DMS 273 (cell line): ENCODE results near the gene RDH5.
A peak's percentile ranks its signal among the peaks of the same experiment; 100 is the strongest.

ENCODE experiments used
- DNase-seq: peaks from one replicate; lab custom pipeline; 2025; ENCODE audit not compliant: unreplicated experiment; lab: John Stamatoyannopoulos, UW

The RDH5 gene

GRCh38 chr12:55727643-55728185, 7.5 kb downstream of the RDH5 start:
- DNase-seq = peak; percentile 53

DNA sequence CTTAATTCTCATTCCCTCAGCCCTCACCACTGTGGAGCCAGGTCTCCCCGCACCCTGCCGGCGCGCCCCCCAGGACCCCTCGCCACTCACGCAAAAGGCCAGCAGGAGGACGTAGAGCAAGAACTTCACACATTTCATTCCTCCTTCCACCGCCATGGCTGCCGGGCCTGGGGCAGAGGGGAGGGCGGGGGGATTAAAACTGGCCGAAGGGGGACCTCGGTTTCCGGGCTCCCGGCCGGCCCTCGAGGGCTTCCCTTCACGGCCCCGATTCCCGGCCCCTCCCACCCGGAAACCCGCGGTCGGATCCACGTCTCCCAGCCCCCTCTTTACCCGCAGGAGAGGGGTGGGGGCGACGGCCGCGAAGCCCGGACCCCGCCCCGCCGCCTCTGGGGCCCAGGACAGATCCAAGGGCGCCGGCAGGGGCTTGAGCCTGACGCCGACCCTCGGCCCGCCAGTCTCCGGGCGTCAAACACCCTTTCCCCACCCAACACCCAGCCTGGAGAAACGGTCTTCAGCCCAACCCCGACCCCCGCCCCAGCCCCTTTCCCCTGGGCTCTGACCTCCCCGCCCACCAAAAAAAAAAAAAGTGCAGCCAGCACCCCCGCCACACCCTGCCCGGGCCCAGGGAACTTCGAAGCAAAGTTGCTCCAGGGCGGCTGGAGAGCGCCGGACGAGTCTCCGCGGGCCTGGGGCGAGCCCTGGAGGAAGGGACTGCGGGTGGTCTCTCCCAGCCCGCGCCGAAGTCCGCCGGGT, 8.2 kb downstream of the RDH5 start:
- peak; percentile 53 for DNase-seq

- peak; percentile 94 for DNase-seq
Observed at GRCh38 chr12:55728939-55729818, 9.0 kb downstream of the RDH5 start, which contains the start of gene CD63. TSS of gene CD63 (minus strand) at chr12:55729009. CDS start at chr12:55728341, 668 bp downstream.

- DNase-seq = peak; percentile 49
Observed at GRCh38 chr12:55729819-55730818, 9.9 kb downstream of the RDH5 start.

DNA sequence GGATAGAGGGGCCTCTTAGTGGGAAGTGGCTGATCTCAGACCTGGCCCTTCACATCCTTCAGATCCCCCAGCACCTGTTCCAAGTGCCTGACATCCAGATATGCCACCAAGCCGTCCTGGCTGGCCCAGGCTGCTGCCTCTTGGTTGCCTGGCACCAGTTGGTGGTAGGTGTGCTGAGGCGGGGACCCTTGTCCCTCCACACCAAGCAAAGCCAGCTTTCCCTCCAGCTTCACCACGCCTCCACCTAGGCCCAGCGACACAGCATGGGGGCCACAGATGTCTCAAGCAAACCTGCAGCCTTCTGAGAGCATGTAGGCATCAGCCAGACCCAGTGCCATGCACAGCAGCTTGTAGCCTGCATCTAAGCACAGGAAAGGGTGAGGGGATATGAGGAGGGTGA, 12.1 kb downstream of the RDH5 start:
- DNase-seq = no peak

GRCh38 chr12:55733021-55733555, 12.9 kb downstream of the RDH5 start:
- DNase-seq = no peak

DNA sequence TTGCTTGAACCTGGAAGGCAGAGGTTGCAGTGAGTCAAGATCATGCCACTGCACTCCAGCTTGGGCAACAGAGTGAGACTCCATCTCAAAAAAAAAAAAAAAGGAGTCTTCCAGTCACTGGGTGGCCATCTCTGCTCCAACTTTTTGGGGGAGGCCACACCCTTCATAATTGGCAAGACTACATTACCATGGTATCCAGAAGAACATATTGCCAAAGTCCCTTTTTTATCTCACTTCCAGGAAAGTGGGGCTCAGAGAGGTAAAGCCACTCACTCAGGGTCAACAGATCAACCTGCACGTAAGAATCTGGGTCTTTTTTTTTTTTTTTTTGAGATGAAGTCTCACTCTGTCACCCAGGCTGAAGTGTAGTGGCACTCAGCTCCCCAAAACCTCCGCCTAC, 13.7 kb downstream of the RDH5 start:
- no peak for DNase-seq

GRCh38 chr12:55734595-55734994, 14.4 kb downstream of the RDH5 start:
- no peak for DNase-seq

DNA sequence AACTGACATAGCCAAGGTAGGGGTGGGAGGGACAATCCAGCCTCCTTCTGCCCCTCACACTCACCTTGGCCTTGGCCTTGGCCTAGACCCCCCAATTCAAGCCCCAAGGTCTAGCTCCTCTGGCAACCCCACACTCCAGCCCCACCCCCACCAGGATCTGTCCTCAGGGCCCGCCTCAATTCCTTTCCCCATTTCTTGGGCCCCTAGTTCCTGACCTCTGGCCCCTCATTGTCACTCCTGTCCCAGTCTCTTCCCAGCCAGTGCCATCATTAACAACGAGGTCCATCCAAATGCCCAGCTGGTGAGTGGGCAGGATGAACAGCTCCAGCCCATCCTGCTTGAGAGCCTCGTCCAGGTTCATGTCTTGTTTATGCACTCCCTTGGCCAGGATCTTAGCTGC, 15.9 kb downstream of the RDH5 start:
- DNase-seq = no peak

- DNase-seq = peak; percentile 90
Observed at GRCh38 chr12:55736780-55737580, 16.8 kb downstream of the RDH5 start.

DNA sequence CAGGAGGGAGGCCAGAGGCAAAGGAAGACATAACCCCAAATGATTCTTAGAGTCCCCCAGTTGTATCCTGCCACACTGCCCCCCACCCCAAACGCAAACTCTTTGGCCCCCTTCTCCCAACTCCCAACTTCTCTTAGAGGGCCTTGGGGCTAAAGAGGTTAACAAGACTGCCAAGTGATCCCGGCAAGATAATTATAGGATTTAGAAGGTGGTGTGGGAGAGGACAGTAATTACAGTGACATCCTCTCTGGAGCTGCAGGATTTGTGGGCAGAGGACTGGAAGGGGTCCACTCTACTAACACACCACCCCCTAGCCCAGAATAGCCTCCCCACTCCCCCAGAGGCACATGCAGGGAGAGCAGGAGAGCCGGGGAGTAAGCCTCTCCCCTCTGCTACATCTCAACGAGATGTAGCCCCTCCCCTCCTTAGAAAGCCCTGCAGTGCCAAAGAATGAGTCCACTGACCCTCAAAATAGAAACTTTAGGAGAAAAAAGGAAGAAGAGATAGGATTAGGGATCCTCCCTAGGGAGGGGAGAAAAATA, 17.5 kb downstream of the RDH5 start:
- DNase-seq = peak; percentile 51

- peak; percentile 92 for DNase-seq
Observed at GRCh38 chr12:55738123-55739024, 18.2 kb downstream of the RDH5 start.

GRCh38 chr12:55739025-55739378, 18.8 kb downstream of the RDH5 start:
- no peak for DNase-seq

DNA sequence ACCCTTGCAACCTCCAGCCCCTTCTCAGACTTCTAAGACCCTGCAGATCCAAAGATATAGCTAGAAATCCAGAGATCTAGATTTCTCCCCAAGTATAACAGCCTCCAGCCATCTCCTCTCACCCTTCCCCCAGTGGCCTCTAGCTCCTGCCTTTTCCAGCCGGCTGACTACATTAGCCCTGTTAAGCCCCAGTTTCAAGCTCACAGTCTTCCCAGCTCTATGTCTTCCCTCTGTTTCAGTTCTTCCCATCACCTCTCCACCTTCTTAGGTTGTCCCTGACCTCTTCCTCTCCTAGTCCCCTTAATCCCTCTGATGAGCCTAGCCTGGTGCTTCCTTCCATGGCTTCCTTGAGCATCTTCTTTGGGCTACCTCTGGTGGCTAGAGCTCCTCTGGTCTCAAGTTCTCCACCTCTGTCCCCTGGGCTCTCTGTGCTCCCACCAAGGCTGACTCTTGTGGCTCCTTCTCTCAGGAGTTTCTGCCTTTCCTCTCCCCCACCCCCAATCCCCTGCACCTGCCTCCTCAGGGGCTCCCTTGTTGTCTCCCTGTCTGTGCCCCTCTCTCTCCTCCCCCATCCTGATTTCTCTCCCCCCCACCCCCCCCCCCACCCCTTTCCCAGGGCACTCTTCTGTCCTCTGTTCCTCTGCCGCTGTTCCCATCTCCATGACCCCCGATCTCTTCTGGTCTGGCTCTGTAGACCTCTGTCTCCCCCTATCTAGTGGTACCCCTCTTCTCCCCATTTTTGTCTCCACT, 21.9 kb downstream of the RDH5 start:
- DNase-seq = no peak

GRCh38 chr12:55742719-55743405, 22.7 kb downstream of the RDH5 start, which contains the start of gene GDF11:
TSS of gene GDF11 (plus strand) at chr12:55743122. CDS start at chr12:55743317, 195 bp downstream.
- DNase-seq = peak; percentile 84

GRCh38 chr12:55743406-55744339, 23.5 kb downstream of the RDH5 start:
- DNase-seq = peak; percentile 77
